Epithelial cell of proximal tubule (primary cell): ENCODE data around the gene FYN. TPM values are rescaled to one million over a fixed set of nuclear protein-coding genes. Genes with fewer than 3 reads are reported as not detected.

Experiments used
- DNase-seq: peaks from one replicate; pipeline ENCODE4 v3.0.0-alpha.2; 2011; ENCODE audit warnings: low read depth
- H3K4me3 ChIP-seq: 2 replicates; pipeline ENCODE4 v1.5.1; 2011; ENCODE audit warnings: low read depth, mild to moderate bottlenecking, low read length
- total RNA-seq: library from RNA; depleted of rRNA; stranded (reverse); fragments of >200 nt; gene quantifications from 2 replicates; pipeline ENCODE4 v1.2.3, GENCODE V29; 2015
- TF ChIP-seq, protein P1 (sequence below): conservative IDR thresholded peaks from 2 replicates; pipeline ENCODE4 v1.5.1; 2012; ENCODE audit warnings: low read depth, mild to moderate bottlenecking, low read length

The FYN gene
- total RNA-seq, 1 donor from 2014 or later, result 55.4 TPM

DNA sequence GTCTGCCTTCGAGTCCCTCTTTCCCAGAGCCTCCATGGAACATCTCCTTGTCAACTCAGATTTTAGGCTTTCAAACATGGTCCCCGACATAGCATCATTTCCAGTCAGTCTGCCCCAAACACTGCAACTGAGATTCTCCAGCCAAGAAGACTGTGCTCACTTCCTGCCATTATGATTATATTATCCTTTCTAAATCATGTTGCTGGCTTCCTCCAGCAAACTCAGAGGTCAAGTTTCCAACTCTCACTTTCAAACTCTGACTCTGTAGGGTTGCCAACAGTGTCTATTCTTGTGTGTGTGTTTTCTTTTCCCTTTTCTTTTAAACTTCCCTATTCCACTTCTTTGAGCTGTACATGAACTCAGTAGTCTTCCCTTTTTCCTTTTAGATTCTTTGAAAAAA is 206.4 kb downstream of the FYN start:
- no peak overlapping the region for H3K4me3 ChIP-seq
- TF ChIP-seq, protein P1, sequence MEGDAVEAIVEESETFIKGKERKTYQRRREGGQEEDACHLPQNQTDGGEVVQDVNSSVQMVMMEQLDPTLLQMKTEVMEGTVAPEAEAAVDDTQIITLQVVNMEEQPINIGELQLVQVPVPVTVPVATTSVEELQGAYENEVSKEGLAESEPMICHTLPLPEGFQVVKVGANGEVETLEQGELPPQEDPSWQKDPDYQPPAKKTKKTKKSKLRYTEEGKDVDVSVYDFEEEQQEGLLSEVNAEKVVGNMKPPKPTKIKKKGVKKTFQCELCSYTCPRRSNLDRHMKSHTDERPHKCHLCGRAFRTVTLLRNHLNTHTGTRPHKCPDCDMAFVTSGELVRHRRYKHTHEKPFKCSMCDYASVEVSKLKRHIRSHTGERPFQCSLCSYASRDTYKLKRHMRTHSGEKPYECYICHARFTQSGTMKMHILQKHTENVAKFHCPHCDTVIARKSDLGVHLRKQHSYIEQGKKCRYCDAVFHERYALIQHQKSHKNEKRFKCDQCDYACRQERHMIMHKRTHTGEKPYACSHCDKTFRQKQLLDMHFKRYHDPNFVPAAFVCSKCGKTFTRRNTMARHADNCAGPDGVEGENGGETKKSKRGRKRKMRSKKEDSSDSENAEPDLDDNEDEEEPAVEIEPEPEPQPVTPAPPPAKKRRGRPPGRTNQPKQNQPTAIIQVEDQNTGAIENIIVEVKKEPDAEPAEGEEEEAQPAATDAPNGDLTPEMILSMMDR, result no peak
- DNase-seq, result no peak

DNA sequence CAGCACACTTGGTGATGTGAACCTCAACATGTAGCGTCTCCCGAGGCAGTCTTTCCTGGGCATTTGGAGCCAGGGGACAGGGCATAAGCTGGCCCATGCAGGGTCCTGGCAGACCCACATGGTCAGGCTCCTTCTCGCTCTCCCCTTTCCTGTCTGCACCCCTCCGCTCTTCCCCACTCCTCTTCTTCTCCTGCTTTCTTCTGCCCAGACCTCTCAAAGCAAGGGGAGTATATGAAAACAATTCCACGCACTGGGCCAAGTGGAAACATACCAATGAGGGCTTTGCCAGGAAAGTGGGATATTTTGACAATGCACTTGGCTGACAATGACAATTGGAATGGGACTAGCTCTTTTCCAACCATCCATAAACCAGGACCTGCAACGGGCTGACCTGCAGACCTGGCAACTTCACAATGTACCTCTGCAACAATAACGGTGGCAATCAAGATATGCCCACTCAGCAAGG is 208.7 kb downstream of the FYN start:
- DNase-seq, result no peak
- H3K4me3 ChIP-seq, result no peak overlapping the region
- TF ChIP-seq, protein P1, result no peak

DNA sequence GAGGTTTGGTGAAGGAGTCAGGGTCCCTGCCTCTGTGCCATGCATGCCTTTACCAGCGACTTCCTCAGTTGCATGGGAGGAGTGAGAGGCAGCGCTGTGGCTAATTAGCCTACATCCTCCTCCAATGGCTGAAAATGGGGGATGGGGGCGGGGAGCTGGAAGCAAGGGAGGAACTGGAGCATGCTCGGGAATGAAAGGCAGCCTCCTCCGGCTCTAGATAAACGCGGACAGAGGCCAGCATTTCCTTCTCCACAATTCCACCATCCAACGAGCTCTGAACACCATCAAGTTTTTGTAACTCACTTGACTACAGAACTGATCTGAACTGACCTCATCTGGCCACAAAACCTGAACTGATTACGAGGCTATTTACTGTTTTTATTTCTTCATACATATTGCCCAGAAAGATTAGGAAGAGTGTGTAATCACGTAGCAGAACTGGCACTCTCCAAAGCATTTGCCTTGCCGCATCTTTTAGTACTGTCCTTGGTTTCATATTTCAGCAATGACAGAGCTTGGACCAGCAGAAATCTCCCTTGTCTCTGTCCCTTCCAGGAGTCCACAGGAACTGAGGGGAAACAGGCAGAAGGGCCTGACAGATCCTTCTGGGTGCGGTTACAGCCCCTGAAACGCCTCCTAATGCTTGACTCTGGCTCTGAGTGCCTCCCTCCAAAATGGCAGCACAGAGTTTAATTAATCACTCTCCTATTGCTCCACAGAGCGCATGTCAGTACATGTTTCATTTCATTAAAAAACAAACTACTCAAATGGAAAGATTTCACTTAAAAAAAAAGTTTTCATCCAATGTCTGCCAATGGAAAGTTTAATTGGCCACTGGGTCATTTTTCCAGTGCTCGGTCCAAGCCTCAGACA is 209.3 kb downstream of the FYN start:
- TF ChIP-seq, protein P1, result no peak
- no peak for DNase-seq
- H3K4me3 ChIP-seq, result no peak overlapping the region

DNA sequence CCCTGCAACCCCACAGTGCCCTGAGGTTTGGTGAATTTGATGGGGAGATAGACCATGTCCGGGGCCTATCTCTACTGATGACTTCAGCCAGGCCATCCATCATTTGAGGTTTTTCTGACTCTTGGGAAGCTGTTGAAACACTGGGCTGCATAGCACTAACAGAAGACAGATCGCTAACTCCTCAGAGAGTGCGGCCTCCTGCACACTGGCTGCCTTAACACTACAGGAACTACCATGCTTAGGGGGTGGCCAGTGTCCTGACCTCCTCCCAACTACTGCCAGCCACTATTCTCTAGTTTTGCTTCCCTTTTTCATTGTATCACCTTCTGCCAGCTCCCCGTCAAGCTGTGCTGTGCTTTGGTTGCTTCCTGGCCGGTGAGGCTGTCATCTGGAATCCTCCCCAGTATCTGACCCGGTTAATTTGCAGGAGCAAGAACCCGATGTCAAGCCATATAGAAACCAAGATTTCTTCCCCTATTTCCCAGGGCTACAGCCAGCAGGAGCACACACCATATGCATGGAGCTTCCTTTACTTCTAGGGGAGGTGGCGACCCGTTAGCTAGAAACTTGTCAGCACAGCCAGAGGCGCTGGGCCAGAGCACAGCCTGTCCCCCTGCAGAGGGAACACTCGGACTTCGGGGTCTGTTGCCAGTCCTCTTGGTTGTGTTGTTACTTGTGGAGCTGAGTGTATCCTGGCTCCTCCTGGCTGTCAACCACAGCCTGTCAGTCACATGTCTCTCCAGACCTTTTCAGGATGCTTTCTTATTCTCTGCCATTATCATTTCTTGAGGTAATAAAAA is 210.3 kb downstream of the FYN start:
- TF ChIP-seq, protein P1, result no peak
- DNase-seq, result no peak
- H3K4me3 ChIP-seq, result no peak overlapping the region

DNA sequence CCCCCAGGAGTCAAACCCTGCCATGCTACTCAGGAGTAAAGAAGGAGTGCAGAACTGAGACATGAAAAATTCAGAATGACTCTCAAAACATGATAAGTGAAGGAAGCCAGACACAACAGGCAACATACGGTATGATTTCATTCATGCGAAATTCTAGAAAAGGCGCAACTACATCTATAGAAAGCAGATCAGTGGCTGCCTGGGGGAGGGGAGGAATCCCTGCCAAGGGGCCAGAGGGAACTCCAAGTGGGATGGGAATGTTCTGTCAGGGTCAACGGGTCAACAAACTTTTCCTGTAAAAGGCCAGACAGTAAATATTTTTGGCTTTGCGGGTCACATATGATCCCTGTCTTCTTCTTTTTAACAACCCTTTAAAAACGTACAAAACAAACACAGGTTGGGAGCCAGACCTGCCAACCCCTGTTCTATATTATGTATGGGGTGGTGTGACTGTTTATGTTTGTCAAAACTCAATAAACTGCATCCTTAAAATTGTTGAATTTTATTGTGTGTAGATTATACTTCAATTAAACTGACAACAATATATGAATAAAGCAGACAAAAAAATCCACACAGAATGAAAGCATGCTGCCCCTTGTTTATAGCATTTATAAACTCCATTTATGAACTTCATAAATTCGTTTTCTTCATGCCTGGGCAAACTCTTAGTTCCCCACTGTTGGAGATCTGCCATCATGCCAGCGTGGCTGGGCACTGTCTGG is 211.0 kb downstream of the FYN start:
- no peak for DNase-seq
- TF ChIP-seq, protein P1, result no peak
- no peak overlapping the region for H3K4me3 ChIP-seq

DNA sequence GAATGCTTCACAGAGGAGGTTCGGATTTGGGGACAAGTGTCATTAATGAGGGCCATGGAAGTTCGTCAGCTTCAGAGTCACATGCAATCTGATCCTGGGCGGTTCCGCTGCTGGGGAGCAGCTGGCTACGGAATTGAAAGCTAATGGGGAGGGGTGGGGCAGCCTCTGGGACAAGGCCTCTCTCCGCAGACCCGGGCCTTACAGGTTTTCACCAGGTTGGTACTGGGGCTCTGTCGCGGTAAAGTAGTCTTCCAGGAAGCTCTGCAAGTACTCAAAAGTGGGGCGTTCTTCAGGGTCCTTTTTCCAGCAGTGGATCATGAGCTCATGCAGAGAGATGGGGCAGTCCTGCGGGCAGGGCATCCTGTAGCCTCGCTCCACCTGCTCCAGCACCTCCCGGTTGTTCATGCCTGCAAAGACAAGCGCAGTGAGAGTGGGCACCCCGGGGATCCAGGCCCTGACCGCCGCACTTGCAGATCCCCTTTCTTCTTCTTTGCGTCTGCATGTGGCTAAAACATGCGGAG is 211.7 kb downstream of the FYN start:
- no peak for DNase-seq
- TF ChIP-seq, protein P1, result no peak
- H3K4me3 ChIP-seq, result no peak overlapping the region
